Pancreas (tissue), 10 donors: ENCODE measurements around the gene KRT7. TPM values are rescaled to one million over a fixed set of nuclear protein-coding genes. Genes with fewer than 3 reads are reported as not detected.
A peak's percentile ranks its signal among the peaks of the same experiment; 100 is the strongest.
"Not testable (repeated sequence)": the region's sequence is repeated elsewhere in the genome, so short reads cannot be mapped to it uniquely, and the experiment has no call there.

Source experiments
- ATAC-seq, 4 donors: fragments of 200-7000 bp; cut with Tn5 transposase; one replicate each; pipeline versions ENCODE4 v1.8.0 to v1.9.1; 2020; ENCODE audit warnings: mild to moderate bottlenecking in 4 of 4, moderate library complexity in 4 of 4
- DNase-seq, 6 donors: peaks; one replicate each; pipeline ENCODE4 v3.0.0-alpha.2; 2020
- FAIRE-seq: peaks from 2 replicates; lab custom pipeline; 2012; peaks lifted over from hg19 to GRCh38; lab: Jason Lieb, UNC
- H3K27ac ChIP-seq, 4 donors: fragments of 200-600 bp; sonication (generic); 1 replicate in 3 of 4; 2 replicates in 1 of 4; pipeline versions ENCODE4 v1.5.0 to v1.8.0; 2020
- H3K27me3 ChIP-seq, 4 donors: fragments of 200-600 bp; one replicate each; pipeline ENCODE4 v1.8.0; 2021
- H3K36me3 ChIP-seq, 3 donors: fragments of 200-600 bp; sonication (generic) in 1 of 3; one replicate each; pipeline versions ENCODE4 v1.5.0 to v1.8.0; 2020 to 2021
- H3K4me1 ChIP-seq, 3 donors: fragments of 200-600 bp; one replicate each; pipeline ENCODE4 v1.8.0; 2021
- H3K4me3 ChIP-seq, 4 donors: fragments of 200-600 bp; sonication (generic) in 2 of 4; one replicate each; pipeline versions ENCODE4 v1.5.0 to v1.8.0; 2020 to 2021
- H3K9me3 ChIP-seq, 4 donors: fragments of 200-600 bp; one replicate each; pipeline ENCODE4 v1.8.0; 2021
- CTCF ChIP-seq, 4 donors: fragments of 200-600 bp; sonication (generic) in 3 of 4; IDR thresholded peaks; one replicate each; pipeline versions ENCODE4 v1.5.0 to v1.8.0; 2021; ENCODE audit warnings: antibody characterized with exemption in 4 of 4
- WGBS, 2 donors: extraction: QIAGEN DNeasy Blood & Tissue Kit; methylation state at CpG; one replicate each; pipeline ENCODE4 v1.1.7; 2013; 5-methylcytosine and 5-hydroxymethylcytosine counted together
- intact Hi-C, 3 donors: fragments of 100-400 bp; cut with DNase I; formaldehyde crosslinking; loops; one replicate each; pipeline versions ENCODE4 v1.11.1 to v1.14.2; 2022
- polyA plus RNA-seq, 2 donors: library from polyadenylated mRNA; stranded (reverse); fragments of 200-250 nt; gene quantifications; one replicate each; pipeline ENCODE4 v1.2.3, GENCODE V29; 2013
- total RNA-seq, 6 donors: library from RNA; stranded (reverse); fragmentation: NEBNext Ultra II Directional in 4 of 6; extraction: Animal tissue kit (Norgen Biotek cat#: 25700) in 4 of 6; gene quantifications; one replicate each; pipeline versions ENCODE4 v1.2.1 to v1.2.4, GENCODE V29; 2021 to 2023
- donor health status: healthy with polysubstance abuse.
- donor health status: DM: no; HTN: no; CAD: no; lungs with moderate emphysema.
- donor health status: DM: no; HTN: no; CAD: no.
- donor health status: control.
- donor health status: control.
- donor health status: Bipolar disorder and iron deficiency.
- donor health status: DM: yes; HTN: yes; CAD: no.
- donor health status: DM: no; HTN: no; CAD: no.
- donor health status: DM: no; HTN: no; CAD: no.
- donor health status: DM: yes; HTN: yes; CAD: no.

KRT7 gene
- total and polyA plus RNA-seq, 8 donors, result 57.5 to 336 (median 116) TPM

GRCh38 chr12:52290483-52291134, 57.6 kb downstream of the KRT7 start:
- FAIRE-seq, H3K4me1 ChIP-seq, H3K27ac ChIP-seq, H3K9me3 ChIP-seq, DNase-seq, H3K4me3 ChIP-seq, intact Hi-C loops, H3K36me3 ChIP-seq, H3K27me3 ChIP-seq, ATAC-seq: not testable (repeated sequence)
- no CpG with 5 or more reads among the region's 5 CpGs for WGBS, 2 donors

GRCh38 chr12:52291267-52291935, 58.4 kb downstream of the KRT7 start, which contains the start of gene KRT81:
KRT81 (minus strand) TSS chr12:52291534; CDS start chr12:52291465, 69 bp downstream.
- no peaks in the 10 kb centered on the region for H3K27me3 ChIP-seq
- no peak for ATAC-seq
- no peaks in the 10 kb centered on the region for H3K9me3 ChIP-seq
- TF ChIP-seq CTCF (IDR thresholded peaks at IDR 0.05), result no peak
- no peaks in the 10 kb centered on the region for H3K4me1 ChIP-seq
- H3K27ac ChIP-seq, result no peak within 1 kb of the TSS
- H3K4me3 ChIP-seq, result no peak within 1 kb of the TSS
- peak in 2 of 6 donors; percentile 5 to 21 for DNase-seq
- H3K36me3 ChIP-seq, result no peaks in the 10 kb centered on the region
- 64 to 65% methylated on average over 24 of the region's 32 CpGs for WGBS, 2 donors
- no peak for FAIRE-seq
- intact Hi-C loops, result no loop called here

- no peaks in the 10 kb centered on the region for H3K27me3 ChIP-seq
- H3K4me3 ChIP-seq, result no peak overlapping the region
- no peak for TF ChIP-seq CTCF (IDR thresholded peaks at IDR 0.05)
- H3K4me1 ChIP-seq, result no peaks in the 10 kb centered on the region
- no peak overlapping the region for H3K27ac ChIP-seq
- H3K36me3 ChIP-seq, result no peaks in the 10 kb centered on the region
- intact Hi-C loops, result no loop called here
- WGBS, 2 donors, result 85 to 100% methylated on average over 1 of the region's 1 CpG
- ATAC-seq, result no peak
- peak in 1 of 6 donors; percentile 1 for DNase-seq
- no peaks in the 10 kb centered on the region for H3K9me3 ChIP-seq
- no peak for FAIRE-seq
Measured at GRCh38 chr12:52293926-52294325, 60.9 kb downstream of the KRT7 start.

GRCh38 chr12:52294803-52295202, 61.8 kb downstream of the KRT7 start:
- Histone ChIP-seq H3K27ac (no peak overlapping the region), H3K4me1 (no peaks in the 10 kb centered on the region), H3K27me3 (no peaks in the 10 kb centered on the region), H3K4me3 (no peak overlapping the region), H3K9me3 (no peaks in the 10 kb centered on the region), H3K36me3 (no peaks in the 10 kb centered on the region)
- intact Hi-C loops, result no loop called here
- DNase-seq (no peak), ATAC-seq (no peak), FAIRE-seq (no peak)
- 36 to 44% methylated on average over 1 of the region's 1 CpG for WGBS, 2 donors
- no peak for TF ChIP-seq CTCF (IDR thresholded peaks at IDR 0.05)

- FAIRE-seq (no peak), DNase-seq (peak in 1 of 6 donors; percentile 2), ATAC-seq (no peak)
- intact Hi-C loops, result no loop called here
- 71 to 88% methylated on average over 1 of the region's 1 CpG for WGBS, 2 donors
- no peak for TF ChIP-seq CTCF (IDR thresholded peaks at IDR 0.05)
- no peaks in the 10 kb centered on the region for H3K27me3 ChIP-seq
- H3K27ac ChIP-seq, result no peak overlapping the region
- H3K36me3 ChIP-seq, result no peaks in the 10 kb centered on the region
- no peaks in the 10 kb centered on the region for H3K4me1 ChIP-seq
- H3K4me3 ChIP-seq, result no peak overlapping the region
- no peaks in the 10 kb centered on the region for H3K9me3 ChIP-seq
Measured at GRCh38 chr12:52295663-52296062, 62.6 kb downstream of the KRT7 start.
